Activated CD4-positive, alpha-beta T cell treated with anti-CD3 and anti-CD28 coated beads, Interleukin-2, amount 10 ng/mL, durations not matched to agents 24 days and 14 days (primary cell): Measurements from ENCODE around the gene PDS5A. TPM values are rescaled to one million over a fixed set of nuclear protein-coding genes. Genes with fewer than 3 reads are reported as not detected.
A peak's percentile ranks its signal among the peaks of the same experiment; 100 is the strongest.
"Not testable (repeated sequence)": the region's sequence is repeated elsewhere in the genome, so short reads cannot be mapped to it uniquely, and the experiment has no call there.

Experiments
- DNase-seq: peaks from one replicate; pipeline ENCODE4 v3.0.0; 2022
- H3K27ac Mint-ChIP-seq: one replicate; pipeline ENCODE4 v1.8.0; 2022; ENCODE audit warnings: mild to moderate bottlenecking, mixed read lengths
- H3K27me3 Mint-ChIP-seq: one replicate; pipeline ENCODE4 v1.8.0; 2022; ENCODE audit warnings: mixed read lengths
- H3K36me3 Mint-ChIP-seq: one replicate; pipeline ENCODE4 v1.8.0; 2022; ENCODE audit warnings: low read depth, mild to moderate bottlenecking, mixed read lengths
- H3K4me1 Mint-ChIP-seq: one replicate; pipeline ENCODE4 v1.8.0; 2021; ENCODE audit warnings: mixed read lengths
- H3K4me3 Mint-ChIP-seq: one replicate; pipeline ENCODE4 v1.8.0; 2022; ENCODE audit warnings: mild to moderate bottlenecking, moderate library complexity, mixed read lengths
- H3K9me3 Mint-ChIP-seq: one replicate; pipeline ENCODE4 v1.8.0; 2021; ENCODE audit warnings: mixed read lengths
- intact Hi-C: fragments of 100-400 bp; cut with micrococcal nuclease; formaldehyde crosslinking; loops from one replicate; pipeline ENCODE4 v1.15.1; 2023
- total RNA-seq: library from RNA; stranded (reverse); gene quantifications from 2 replicates; pipeline ENCODE4 v1.2.3, GENCODE V29; 2022

The PDS5A gene
- total RNA-seq, 1 donor from 2014 or later, result 128 TPM

DNA sequence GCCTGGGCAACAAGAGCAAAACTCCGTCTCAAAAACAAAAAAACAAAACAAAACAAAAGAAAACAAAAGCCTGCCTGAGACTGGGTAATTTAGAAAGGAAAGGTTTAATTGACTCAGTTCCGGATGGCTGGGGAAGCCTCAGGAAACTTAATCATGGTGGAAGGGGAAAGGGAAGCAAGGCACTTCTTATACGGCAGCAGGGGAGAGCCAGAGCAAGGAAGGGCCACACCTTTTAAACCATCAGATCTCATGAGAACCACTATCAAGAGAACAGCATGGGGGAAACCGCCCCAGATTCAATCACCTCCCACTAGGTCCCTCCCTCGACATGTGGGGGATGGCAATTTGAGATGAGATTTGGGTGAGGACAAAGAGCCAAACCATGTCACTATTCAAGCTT lies 157.5 kb downstream of the PDS5A start:
- intact Hi-C loops, result no loop called here
- Mint-ChIP-seq H3K4me3 (no peak overlapping the region), H3K9me3 (no peaks in the 10 kb centered on the region), H3K4me1 (peaks cover 3% of the 10 kb centered on the region), H3K36me3 (peaks cover 10% of the 10 kb centered on the region), H3K27ac (peak overlapping the region; percentile 22), H3K27me3 (no peaks in the 10 kb centered on the region)
- DNase-seq, result no peak

DNA sequence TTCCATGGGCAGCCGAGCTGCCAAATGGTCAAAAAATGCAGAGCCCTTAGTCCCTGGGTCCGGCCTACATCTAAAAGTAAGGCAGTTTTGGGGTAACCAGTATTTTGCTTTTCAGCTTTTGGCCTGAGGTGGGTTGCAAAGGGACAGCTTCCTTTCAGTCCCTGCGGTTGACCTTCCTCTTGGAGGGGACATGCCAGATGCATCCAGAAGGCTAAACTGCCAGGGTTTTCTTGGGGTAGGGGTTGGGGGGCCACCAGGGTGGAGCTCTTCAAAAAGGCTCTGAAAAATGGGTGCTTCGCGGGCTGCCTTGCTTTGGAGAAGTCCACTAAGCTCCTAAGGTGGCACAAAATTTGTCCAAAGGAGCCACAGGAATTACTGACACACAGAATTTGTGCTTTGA lies 159.1 kb downstream of the PDS5A start:
- peaks cover 8% of the 10 kb centered on the region for H3K36me3 Mint-ChIP-seq
- peaks cover 4% of the 10 kb centered on the region for H3K27me3 Mint-ChIP-seq
- peaks cover 11% of the 10 kb centered on the region for H3K4me1 Mint-ChIP-seq
- H3K27ac Mint-ChIP-seq, result no peak overlapping the region
- no peak overlapping the region for H3K4me3 Mint-ChIP-seq
- H3K9me3 Mint-ChIP-seq, result peaks cover 9% of the 10 kb centered on the region
- intact Hi-C loops, result no loop called here
- no peak for DNase-seq

DNA sequence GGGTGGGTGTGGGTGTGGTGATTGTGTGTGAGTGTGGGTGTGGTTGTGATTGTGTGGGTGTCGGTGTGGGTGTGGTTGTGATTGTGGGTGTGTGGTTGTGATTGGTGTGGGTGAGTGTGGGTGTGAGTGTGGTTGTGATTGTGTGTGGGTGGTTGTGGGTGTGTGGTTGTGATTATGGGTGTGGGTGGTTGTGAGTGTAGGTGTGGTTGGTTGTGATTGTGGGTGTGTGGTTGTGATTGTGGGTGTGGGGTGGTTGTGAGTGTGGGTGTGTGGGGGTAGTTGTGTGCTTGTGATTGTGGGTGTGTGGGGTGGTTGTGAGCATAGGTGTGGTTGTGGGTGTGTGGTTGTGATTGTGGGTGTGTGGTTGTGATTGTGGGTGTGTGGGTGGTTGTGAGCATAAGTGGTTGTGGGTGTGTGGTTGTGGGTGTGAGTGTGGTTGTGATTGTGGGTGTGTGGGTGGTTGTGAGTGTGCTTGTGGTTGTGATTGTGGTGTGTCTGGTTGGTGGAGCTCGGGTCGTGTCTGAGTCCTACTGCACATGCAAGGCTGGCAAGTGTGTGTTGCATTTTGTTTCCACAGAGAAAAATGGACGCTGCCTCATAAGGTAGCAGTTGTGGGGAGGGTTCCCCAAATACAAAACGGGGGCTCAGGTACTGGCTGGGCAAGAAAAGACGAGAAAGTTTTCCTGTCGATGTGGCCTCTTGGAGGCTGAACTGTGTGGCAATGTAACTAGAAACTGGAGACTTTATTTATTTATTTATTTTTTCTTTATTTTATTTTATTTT lies 163.1 kb downstream of the PDS5A start:
- H3K4me3 Mint-ChIP-seq, result peak overlapping the region; percentile 26
- H3K27me3 Mint-ChIP-seq, result peaks cover 7% of the 10 kb centered on the region
- H3K27ac Mint-ChIP-seq, result peak overlapping the region; percentile 90
- peak; percentile 64 for DNase-seq
- H3K4me1 Mint-ChIP-seq, result peaks cover 16% of the 10 kb centered on the region
- peaks cover 16% of the 10 kb centered on the region for H3K36me3 Mint-ChIP-seq
- peaks cover 26% of the 10 kb centered on the region for H3K9me3 Mint-ChIP-seq
- intact Hi-C loops, result loop anchor here (5.0 kb wide), 1 partner anchor 117 kb away; the partner anchor contains the start of gene UBE2K

GRCh38 chr4:39813761-39814160 lies 163.9 kb downstream of the PDS5A start:
- not testable (repeated sequence) for H3K27me3 Mint-ChIP-seq, DNase-seq, H3K4me3 Mint-ChIP-seq
- H3K27ac Mint-ChIP-seq, result peak overlapping the region; percentile 90
- H3K9me3 Mint-ChIP-seq, result peaks cover 30% of the 10 kb centered on the region
- intact Hi-C loops, result loop anchor here (5.0 kb wide), 1 partner anchor 116 kb away; the partner anchor contains the start of gene UBE2K
- H3K4me1 Mint-ChIP-seq, result peaks cover 16% of the 10 kb centered on the region
- peaks cover 16% of the 10 kb centered on the region for H3K36me3 Mint-ChIP-seq

DNA sequence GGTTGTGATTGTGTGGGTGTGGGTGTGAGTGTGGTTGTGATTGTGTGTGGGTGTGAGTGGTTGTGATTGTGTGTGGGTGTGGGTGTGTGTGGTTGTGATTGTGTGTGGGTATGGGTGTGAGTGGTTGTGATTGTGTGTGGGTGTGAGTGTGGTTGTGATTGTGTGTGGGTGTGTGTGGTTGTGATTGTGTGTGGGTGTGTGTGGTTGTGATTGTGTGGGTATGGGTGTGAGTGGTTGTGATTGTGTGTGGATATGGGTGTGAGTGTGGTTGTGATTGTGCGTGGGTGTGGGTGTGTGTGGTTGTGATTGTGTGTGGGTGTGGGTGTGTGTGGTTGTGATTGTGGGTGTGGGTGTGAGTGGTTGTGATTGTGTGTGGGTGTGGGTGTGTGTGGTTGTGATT lies 164.7 kb downstream of the PDS5A start:
- not testable (repeated sequence) for H3K27me3 Mint-ChIP-seq, DNase-seq, H3K4me3 Mint-ChIP-seq
- intact Hi-C loops, result loop anchor here (5.0 kb wide), 1 partner anchor 116 kb away; the partner anchor contains the start of gene UBE2K
- peaks cover 16% of the 10 kb centered on the region for H3K4me1 Mint-ChIP-seq
- peaks cover 16% of the 10 kb centered on the region for H3K36me3 Mint-ChIP-seq
- H3K27ac Mint-ChIP-seq, result peak overlapping the region; percentile 83
- peaks cover 30% of the 10 kb centered on the region for H3K9me3 Mint-ChIP-seq

GRCh38 chr4:39812500-39812899 lies 165.2 kb downstream of the PDS5A start:
- Mint-ChIP-seq H3K36me3 (peaks cover 16% of the 10 kb centered on the region), H3K4me1 (peaks cover 16% of the 10 kb centered on the region), H3K27ac (peak overlapping the region; percentile 92), H3K9me3 (peaks cover 30% of the 10 kb centered on the region), H3K4me3 (peak overlapping the region; percentile 62), H3K27me3 (peaks cover 7% of the 10 kb centered on the region)
- intact Hi-C loops, result loop anchor here (5.0 kb wide), 1 partner anchor 115 kb away; the partner anchor contains the start of gene UBE2K
- no peak for DNase-seq

GRCh38 chr4:39808231-39808749 lies 169.4 kb downstream of the PDS5A start:
- intact Hi-C loops, result no loop called here
- no peak for DNase-seq
- Mint-ChIP-seq H3K4me3 (no peak overlapping the region), H3K27me3 (peaks cover 3% of the 10 kb centered on the region), H3K9me3 (peaks cover 20% of the 10 kb centered on the region), H3K36me3 (peaks cover 10% of the 10 kb centered on the region), H3K27ac (no peak overlapping the region), H3K4me1 (peaks cover 5% of the 10 kb centered on the region)

GRCh38 chr4:39802005-39802404 lies 175.7 kb downstream of the PDS5A start:
- Mint-ChIP-seq H3K9me3 (no peaks in the 10 kb centered on the region), H3K27me3 (no peaks in the 10 kb centered on the region), H3K27ac (no peak overlapping the region), H3K36me3 (no peaks in the 10 kb centered on the region), H3K4me3 (no peak overlapping the region), H3K4me1 (no peaks in the 10 kb centered on the region)
- intact Hi-C loops, result no loop called here
- no peak for DNase-seq

DNA sequence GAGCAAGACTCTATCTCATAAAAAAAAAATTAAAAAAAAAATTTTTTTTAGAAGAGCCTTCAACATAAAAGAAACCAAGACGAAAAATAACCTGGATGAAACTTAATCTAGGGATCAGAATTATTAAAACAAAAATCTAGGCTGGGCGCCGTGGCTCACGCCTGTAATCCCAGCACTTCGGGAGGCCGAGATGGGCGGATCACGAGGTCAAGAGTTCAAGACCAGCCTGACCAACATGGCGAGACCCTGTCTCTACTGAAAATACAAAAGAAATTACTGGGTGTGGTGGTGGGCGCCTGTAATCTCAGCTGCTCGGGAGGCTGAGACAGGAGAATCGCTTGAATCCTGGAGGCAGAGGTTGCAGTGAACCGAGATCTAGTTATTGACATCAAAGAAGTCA lies 184.7 kb downstream of the PDS5A start:
- H3K4me1 Mint-ChIP-seq, H3K27me3 Mint-ChIP-seq, H3K36me3 Mint-ChIP-seq, H3K27ac Mint-ChIP-seq, DNase-seq, H3K9me3 Mint-ChIP-seq, H3K4me3 Mint-ChIP-seq, intact Hi-C loops: not testable (repeated sequence)

GRCh38 chr4:39792529-39792928 lies 185.2 kb downstream of the PDS5A start:
- DNase-seq, result no peak
- Mint-ChIP-seq H3K27ac (no peak overlapping the region), H3K27me3 (no peaks in the 10 kb centered on the region), H3K4me3 (no peak overlapping the region), H3K36me3 (no peaks in the 10 kb centered on the region), H3K9me3 (no peaks in the 10 kb centered on the region), H3K4me1 (no peaks in the 10 kb centered on the region)
- intact Hi-C loops, result no loop called here

DNA sequence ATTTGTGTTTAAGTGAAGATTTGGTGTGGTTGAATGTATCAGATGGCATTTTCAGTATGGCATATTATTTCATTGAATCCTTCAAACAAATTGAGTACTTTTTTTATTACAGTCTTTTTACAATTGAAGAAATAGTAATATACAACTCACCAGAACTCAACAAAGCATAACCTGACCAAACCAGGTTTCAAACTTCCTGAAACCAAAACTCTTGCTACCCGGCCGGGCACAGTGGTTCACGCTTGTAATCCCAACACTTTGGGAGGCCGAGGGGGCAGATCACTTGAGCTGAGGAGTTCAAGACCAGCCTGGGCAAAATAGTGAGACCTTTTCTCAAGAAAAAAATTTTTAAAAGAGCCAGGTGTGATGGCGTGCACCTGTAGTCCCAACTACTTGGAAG lies 185.6 kb downstream of the PDS5A start:
- Mint-ChIP-seq H3K4me1 (no peaks in the 10 kb centered on the region), H3K27me3 (no peaks in the 10 kb centered on the region), H3K4me3 (no peak overlapping the region), H3K36me3 (no peaks in the 10 kb centered on the region), H3K9me3 (no peaks in the 10 kb centered on the region), H3K27ac (no peak overlapping the region)
- DNase-seq, result no peak
- intact Hi-C loops, result no loop called here

DNA sequence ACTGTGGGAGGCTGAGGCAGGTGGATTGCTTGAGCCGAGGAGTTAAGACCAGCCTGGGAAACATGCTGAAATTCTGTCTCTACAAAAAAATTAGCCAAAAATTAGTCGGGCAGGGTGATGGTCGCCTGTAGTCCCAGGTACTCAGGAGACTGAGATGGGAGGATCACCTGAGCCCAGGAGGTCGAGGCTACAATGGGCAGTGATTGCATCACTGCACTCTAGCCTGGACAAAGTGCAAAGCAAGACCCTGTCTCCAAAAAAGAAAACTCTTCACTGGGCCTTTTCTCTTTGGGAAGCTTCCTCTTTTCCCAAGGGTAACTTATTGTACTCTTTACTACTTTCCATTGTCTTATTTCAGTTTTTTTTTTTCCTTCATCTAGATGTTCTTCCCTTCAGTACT lies 190.9 kb downstream of the PDS5A start:
- DNase-seq, result no peak
- no peaks in the 10 kb centered on the region for H3K27me3 Mint-ChIP-seq
- H3K27ac Mint-ChIP-seq, result no peak overlapping the region
- no peaks in the 10 kb centered on the region for H3K4me1 Mint-ChIP-seq
- no peak overlapping the region for H3K4me3 Mint-ChIP-seq
- peaks cover 2% of the 10 kb centered on the region for H3K36me3 Mint-ChIP-seq
- H3K9me3 Mint-ChIP-seq, result no peaks in the 10 kb centered on the region
- intact Hi-C loops, result no loop called here

- intact Hi-C loops, result no loop called here
- no peaks in the 10 kb centered on the region for H3K4me1 Mint-ChIP-seq
- no peak overlapping the region for H3K27ac Mint-ChIP-seq
- no peaks in the 10 kb centered on the region for H3K9me3 Mint-ChIP-seq
- no peak for DNase-seq
- no peak overlapping the region for H3K4me3 Mint-ChIP-seq
- peaks cover 6% of the 10 kb centered on the region for H3K36me3 Mint-ChIP-seq
- no peaks in the 10 kb centered on the region for H3K27me3 Mint-ChIP-seq
These were observed 192.6 kb downstream of the PDS5A start for GRCh38 chr4:39785083-39785482.

DNA sequence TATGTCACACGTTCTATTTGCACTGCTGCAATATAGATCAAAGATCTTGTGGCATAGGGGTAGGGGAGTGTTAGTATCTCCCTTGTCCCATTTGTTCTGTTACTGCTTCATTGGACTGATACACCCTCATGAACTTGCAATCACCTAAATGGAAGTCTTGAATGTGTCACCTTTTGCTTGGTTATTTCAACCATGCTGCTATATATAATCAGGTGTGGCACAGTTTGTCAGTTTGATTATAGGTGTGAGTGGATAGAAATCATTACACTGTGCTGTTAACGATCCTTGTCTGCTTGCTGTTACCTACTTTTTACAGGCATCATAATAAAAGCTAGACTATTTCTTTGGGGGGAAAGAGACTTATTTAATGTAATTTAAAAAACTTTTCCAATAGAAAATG lies 195.7 kb downstream of the PDS5A start:
- peaks cover 15% of the 10 kb centered on the region for H3K36me3 Mint-ChIP-seq
- H3K9me3 Mint-ChIP-seq, intact Hi-C loops, H3K27ac Mint-ChIP-seq, DNase-seq, H3K27me3 Mint-ChIP-seq, H3K4me1 Mint-ChIP-seq, H3K4me3 Mint-ChIP-seq: not testable (repeated sequence)
